Measurements from ENCODE around the gene LRIG1. TPM values are rescaled to one million over a fixed set of nuclear protein-coding genes. Genes with fewer than 3 reads are reported as not detected.

Gene LRIG1
- total and polyA plus RNA-seq, 2 of the 8 experiments (the other 6 are each of a cell fraction or from before 2014, with no cell fraction given) = 78.1 to 88.7 TPM

GRCh38 chr3:66469220-66469640, 31.6 kb downstream of the LRIG1 start:
- Histone ChIP-seq H2BK20ac (ENCODE audit: low read length) (no peak overlapping the region), H2AK5ac (ENCODE audit: low read depth, low read length) (no peak overlapping the region), H3K23me2 (ENCODE audit: low read depth, low read length) (no peaks in the 10 kb centered on the region), H3K4ac (replicated peaks; ENCODE audit: insufficient read length, low read depth, low read length) (no peak overlapping the region), H3K27me3 (replicated peaks in 1 of 4; ENCODE audit: control insufficient read depth in 3 of 4, extremely low read depth in 1 of 4, insufficient read depth in 3 of 4, low read length in 3 of 4) (no peaks in the 10 kb centered on the region), H4K20me1 (replicated peaks in 1 of 2; ENCODE audit: control insufficient read depth in 1 of 2, insufficient read depth in 2 of 2, low read length in 2 of 2) (peaks cover 39 to 40% of the 10 kb centered on the region in 2 experiments), H3K23ac (ENCODE audit: insufficient read length) (no peak overlapping the region), H3K27ac (ENCODE audit: low read depth, low read length) (no peak overlapping the region), H4K8ac (ENCODE audit: extremely low read depth, insufficient read depth, low read length) (no peak overlapping the region), H4K5ac (ENCODE audit: insufficient read length, low read depth, low read length) (no peak overlapping the region), H3K79me2 (ENCODE audit: control insufficient read depth in 1 of 2, insufficient read depth in 2 of 2, low read length in 2 of 2) (peaks cover 44 to 99% of the 10 kb centered on the region in 2 experiments), H4K91ac (replicated peaks; ENCODE audit: insufficient read length, low read length) (no peak overlapping the region), H2BK5ac (ENCODE audit: low read depth, low read length) (no peak overlapping the region), H2BK15ac (ENCODE audit: low read length) (no peak overlapping the region), H3K9ac (replicated peaks in 1 of 4; ENCODE audit: extremely low read depth in 1 of 4, low read depth in 3 of 4, low read length in 3 of 4) (no peak overlapping the region), H3K79me1 (ENCODE audit: low read depth, low read length) (peaks cover 13% of the 10 kb centered on the region; the same call in 1 of the 2 replicates), H3K4me2 (ENCODE audit: insufficient read depth in 1 of 2, low read depth in 2 of 2, low read length in 2 of 2) (no peak overlapping the region), H2BK120ac (replicated peaks; ENCODE audit: low read depth, low read length) (no peak overlapping the region), H3K4me3 (ENCODE audit: extremely low read depth in 1 of 4, insufficient read depth in 2 of 4, low read depth in 3 of 4, low read length in 4 of 4) (no peak overlapping the region), H3K56ac (replicated peaks; ENCODE audit: insufficient read length, low read depth, low read length) (no peak overlapping the region), H3K36me3 (ENCODE audit: control insufficient read depth in 2 of 4, insufficient read depth in 4 of 4, low read length in 3 of 4) (no peaks in the 10 kb centered on the region), H3K9me3 (ENCODE audit: insufficient read depth in 2 of 2, low read depth in 1 of 2, low read length in 1 of 2) (no peaks in the 10 kb centered on the region), H3K18ac (ENCODE audit: extremely low read depth, low read length) (no peak overlapping the region), H3K4me1 (replicated peaks in 1 of 4; ENCODE audit: control insufficient read depth in 3 of 4, insufficient read depth in 4 of 4, low read length in 3 of 4) (peaks cover 0 to 27% (median 20%) of the 10 kb centered on the region in 4 experiments), H2AFZ (ENCODE audit: low read length) (no peak overlapping the region), H3K14ac (ENCODE audit: insufficient read length) (no peak overlapping the region), H2BK12ac (ENCODE audit: low read depth, low read length) (no peak overlapping the region)
- FAIRE-seq = no peak
- TF ChIP-seq SP4 (IDR thresholded peaks at IDR 0.05; ENCODE audit: low read length) (no peak), SIX5 (IDR thresholded peaks at IDR 0.05; ENCODE audit: low read depth, low read length) (no peak), JUND (IDR thresholded peaks at IDR 0.05; ENCODE audit: low read length) (no peak), SP1 (IDR thresholded peaks at IDR 0.05; ENCODE audit: low read depth, low read length) (no peak), TCF12 (IDR thresholded peaks at IDR 0.05; ENCODE audit: low read depth, low read length) (no peak), SUZ12 (IDR thresholded peaks at IDR 0.05; ENCODE audit: low read length) (no peak), TEAD4 (IDR thresholded peaks at IDR 0.05; ENCODE audit: low read depth, low read length) (no peak), RAD21 (IDR thresholded peaks at IDR 0.05 in 1 of 2, conservative IDR thresholded peaks at IDR 0.05 in 1 of 2; ENCODE audit: low read depth in 2 of 2, low read length in 2 of 2) (no peak)
- no peak for DNase-seq (ENCODE audit: low read depth in 1 of 2, low spot score in 2 of 2)
- ChIA-PET POLR2A (ENCODE audit: partially characterized antibody) (interaction anchor here (1.1 to 2.1 kb wide), 3 partner anchors 10 to 27 kb away, joined by 3 to 7 read pairs (median 5); no protein-coding TSS in a partner anchor), CTCF (ENCODE audit: partially characterized antibody) (interaction anchor here (0.6 to 1.8 kb wide), 8 partner anchors 13 to 91 kb away, joined by 3 to 7 read pairs (median 3); no protein-coding TSS in a partner anchor)
- 88% methylated on average over 4 of the region's 4 CpGs; no CpG with 5 or more reads in 1 of the 2 experiments for WGBS, 2 experiments (ENCODE audit: extremely low coverage in 1 of 2, insufficient coverage in 1 of 2, insufficient read length in 1 of 2, insufficient replicate concordance in 2 of 2, low coverage in 1 of 2, low lambda C conversion rate in 2 of 2, missing lambda C conversion rate in 1 of 2)
